Natural killer cell treated with Interleukin-12 subunit alpha and Interleukin-12 subunit beta and Interleukin-15 and Interleukin-18, amount 100 ng/mL, for 72 hours (primary cell): ENCODE results near the gene NR5A1. TPM values are rescaled to one million over a fixed set of nuclear protein-coding genes. Genes with fewer than 3 reads are reported as not detected.
A peak's percentile ranks its signal among the peaks of the same experiment; 100 is the strongest.

Experiments
- ATAC-seq, 2 donors: fragments of 150-1000 bp; cut with Tn5 transposase in 1 of 2; sonication (Bioruptor Pico), chemical (Tn5 transposase) in 1 of 2; 2 replicates each; pipeline ENCODE4 v1.10.0; 2021
- DNase-seq: peaks from one replicate; pipeline ENCODE4 v3.0.0; 2022; ENCODE audit warnings: low spot score
- H3K27ac Mint-ChIP-seq, 2 donors: 1 replicate in 1 of 2; 2 replicates in 1 of 2; pipeline ENCODE4 v1.8.0; 2022; ENCODE audit warnings: mixed read lengths in 2 of 2, mild to moderate bottlenecking in 1 of 2, moderate library complexity in 1 of 2
- H3K27me3 Mint-ChIP-seq, 2 donors: 1 replicate in 1 of 2; 2 replicates in 1 of 2; pipeline ENCODE4 v1.8.0; 2022; ENCODE audit warnings: mixed read lengths in 2 of 2
- H3K36me3 Mint-ChIP-seq: one replicate; pipeline ENCODE4 v1.8.0; 2022; ENCODE audit warnings: mixed read lengths
- H3K4me1 Mint-ChIP-seq, 2 donors: 1 replicate in 1 of 2; 2 replicates in 1 of 2; pipeline ENCODE4 v1.8.0; 2022; ENCODE audit warnings: low read depth in 2 of 2, mixed read lengths in 2 of 2, mild to moderate bottlenecking in 1 of 2
- H3K4me3 Mint-ChIP-seq: one replicate; pipeline ENCODE4 v1.8.0; 2022; ENCODE audit warnings: mixed read lengths
- H3K9me3 Mint-ChIP-seq: 2 replicates; pipeline ENCODE4 v1.8.0; 2022; ENCODE audit warnings: mixed read lengths
- total RNA-seq, 2 donors: library from RNA; stranded (reverse); gene quantifications; one replicate each; pipeline ENCODE4 v1.2.3, GENCODE V29; 2022

Gene NR5A1
- total RNA-seq, 2 donors from 2014 or later: not detected

- no peak for ATAC-seq
- Mint-ChIP-seq H3K9me3 (no peaks in the 10 kb centered on the region), H3K27me3 (peaks cover 0 to 12% of the 10 kb centered on the region in 2 donors), H3K27ac (no peak within 1 kb of the TSS), H3K4me1 (no peaks in the 10 kb centered on the region), H3K36me3 (no peaks in the 10 kb centered on the region), H3K4me3 (no peak within 1 kb of the TSS)
- DNase-seq: no peak
These were observed 56.8 kb downstream of the NR5A1 start, which contains the start of gene ADGRD2 for GRCh38 chr9:124450241-124450924. ADGRD2 (plus strand) TSS chr9:124450451; CDS start chr9:124451667, 1,216 bp downstream.

DNA sequence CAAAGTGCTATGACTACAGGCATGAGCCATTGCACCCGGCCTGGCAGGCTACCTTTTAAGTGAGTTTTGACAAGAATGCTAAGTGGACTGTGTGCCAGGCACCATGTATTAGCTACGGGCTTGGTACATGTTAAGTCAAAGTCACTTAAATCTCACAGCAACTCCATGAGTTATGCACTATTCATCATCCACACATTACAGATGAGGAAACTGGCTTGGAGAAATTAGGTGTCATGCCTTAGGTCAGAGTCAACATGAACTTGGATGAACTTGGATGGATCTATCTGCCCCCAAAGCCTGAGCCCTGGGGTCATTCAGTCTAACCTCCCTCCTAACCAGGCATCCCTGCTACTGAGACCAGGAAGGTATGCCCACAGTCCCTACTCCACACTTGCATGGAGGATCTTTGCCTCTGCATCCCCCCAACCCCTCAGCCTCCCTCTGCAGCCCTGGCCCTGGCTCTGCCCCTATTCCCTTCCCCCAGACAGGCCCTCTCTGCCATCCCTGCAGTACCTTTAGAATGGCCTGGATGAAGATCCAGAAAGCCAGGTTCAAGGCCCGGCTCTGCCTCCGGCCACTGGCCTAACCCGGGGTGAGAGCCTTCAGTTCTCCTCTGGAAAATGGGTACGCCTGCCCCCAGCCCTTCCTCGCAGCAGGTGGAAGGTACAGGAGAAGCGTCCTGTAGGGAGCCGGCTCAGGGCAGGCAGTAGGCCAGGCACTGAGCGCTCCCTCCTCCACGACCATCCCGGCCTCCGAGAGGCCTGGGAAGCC lies 57.6 kb downstream of the NR5A1 start:
- Mint-ChIP-seq H3K27me3 (peaks cover 0 to 12% of the 10 kb centered on the region in 2 donors), H3K27ac (no peak overlapping the region), H3K4me3 (no peak overlapping the region), H3K4me1 (no peaks in the 10 kb centered on the region), H3K9me3 (no peaks in the 10 kb centered on the region), H3K36me3 (no peaks in the 10 kb centered on the region)
- no peak for ATAC-seq
- DNase-seq: no peak

DNA sequence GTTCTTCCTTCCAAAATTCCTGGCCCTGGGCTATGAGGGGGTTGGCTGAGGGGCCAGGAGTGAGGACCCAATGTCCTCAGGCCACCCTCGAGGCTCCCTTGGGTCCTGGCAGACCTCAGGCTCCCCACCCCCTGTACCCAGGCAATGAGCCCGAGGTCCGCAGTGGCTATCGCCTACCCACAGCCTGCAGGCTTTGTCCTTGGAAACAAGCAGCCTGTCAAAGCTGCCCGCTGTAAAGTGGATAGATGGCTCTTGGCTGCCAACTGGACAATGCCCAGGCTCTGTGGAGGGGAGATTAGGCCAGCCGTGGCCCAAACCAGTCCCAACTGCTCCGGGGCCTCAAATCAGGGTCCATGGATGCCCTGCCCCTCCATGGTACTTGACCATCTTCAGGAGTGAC lies 59.2 kb downstream of the NR5A1 start:
- Mint-ChIP-seq H3K27me3 (peaks cover 0 to 15% of the 10 kb centered on the region in 2 donors), H3K4me3 (no peak overlapping the region), H3K4me1 (no peaks in the 10 kb centered on the region), H3K9me3 (no peaks in the 10 kb centered on the region), H3K36me3 (no peaks in the 10 kb centered on the region), H3K27ac (no peak overlapping the region)
- ATAC-seq: no peak
- DNase-seq: no peak

DNA sequence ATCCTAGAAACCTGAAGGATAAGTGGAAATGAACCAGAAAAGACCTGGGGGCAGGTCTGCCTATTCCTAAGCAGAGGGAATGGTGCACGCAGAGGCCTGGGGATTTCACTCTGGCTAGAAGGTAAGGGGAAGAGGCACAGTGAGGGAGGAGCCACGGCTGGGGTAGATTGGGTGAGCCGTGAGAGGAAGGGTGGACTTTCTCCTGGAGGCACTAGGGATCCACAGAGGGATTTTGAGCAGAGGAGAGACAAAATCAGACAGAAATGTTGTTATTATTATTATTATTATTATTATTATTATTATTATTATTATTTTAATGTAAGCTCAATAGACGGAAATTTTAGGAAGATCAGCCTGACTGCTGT lies 59.9 kb downstream of the NR5A1 start:
- DNase-seq (no peak), ATAC-seq (no peak)
- H3K4me3 Mint-ChIP-seq: no peak overlapping the region
- no peaks in the 10 kb centered on the region for H3K9me3 Mint-ChIP-seq
- no peaks in the 10 kb centered on the region for H3K4me1 Mint-ChIP-seq
- H3K27ac Mint-ChIP-seq: no peak overlapping the region
- H3K27me3 Mint-ChIP-seq: peaks cover 0 to 15% of the 10 kb centered on the region in 2 donors
- no peaks in the 10 kb centered on the region for H3K36me3 Mint-ChIP-seq

DNA sequence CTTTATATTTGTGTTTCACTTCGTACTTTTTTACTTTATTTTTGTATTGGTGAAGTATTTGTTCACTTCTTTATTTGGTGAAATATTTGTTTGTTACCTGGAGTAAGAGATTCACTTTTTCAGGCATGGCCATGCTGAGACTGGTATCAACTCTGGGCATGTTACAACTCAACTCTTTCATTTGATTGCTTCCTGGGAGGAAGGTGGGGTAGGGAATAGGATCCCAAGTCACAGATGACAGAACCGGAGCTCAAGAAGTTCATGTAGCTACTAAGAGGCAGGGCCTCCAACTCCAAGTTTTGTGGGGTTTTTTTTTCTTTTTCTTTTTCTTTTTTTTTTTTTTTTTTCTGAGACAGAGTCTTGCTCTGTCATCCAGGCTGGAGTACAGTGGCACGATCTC lies 63.0 kb downstream of the NR5A1 start:
- no peaks in the 10 kb centered on the region for H3K4me1 Mint-ChIP-seq
- ATAC-seq (no peak), DNase-seq (no peak)
- H3K27ac Mint-ChIP-seq: no peak overlapping the region
- H3K27me3 Mint-ChIP-seq: peaks cover 19 to 23% of the 10 kb centered on the region in 2 donors
- no peak overlapping the region for H3K4me3 Mint-ChIP-seq
- no peaks in the 10 kb centered on the region for H3K36me3 Mint-ChIP-seq
- H3K9me3 Mint-ChIP-seq: no peaks in the 10 kb centered on the region

- H3K9me3 Mint-ChIP-seq: no peaks in the 10 kb centered on the region
- H3K27me3 Mint-ChIP-seq: peaks cover 19 to 22% of the 10 kb centered on the region in 2 donors
- H3K4me1 Mint-ChIP-seq: no peaks in the 10 kb centered on the region
- no peak overlapping the region for H3K27ac Mint-ChIP-seq
- DNase-seq: no peak
- H3K4me3 Mint-ChIP-seq: no peak overlapping the region
- no peak for ATAC-seq
- H3K36me3 Mint-ChIP-seq: no peaks in the 10 kb centered on the region
These were observed 63.6 kb downstream of the NR5A1 start for GRCh38 chr9:124443625-124444024.

DNA sequence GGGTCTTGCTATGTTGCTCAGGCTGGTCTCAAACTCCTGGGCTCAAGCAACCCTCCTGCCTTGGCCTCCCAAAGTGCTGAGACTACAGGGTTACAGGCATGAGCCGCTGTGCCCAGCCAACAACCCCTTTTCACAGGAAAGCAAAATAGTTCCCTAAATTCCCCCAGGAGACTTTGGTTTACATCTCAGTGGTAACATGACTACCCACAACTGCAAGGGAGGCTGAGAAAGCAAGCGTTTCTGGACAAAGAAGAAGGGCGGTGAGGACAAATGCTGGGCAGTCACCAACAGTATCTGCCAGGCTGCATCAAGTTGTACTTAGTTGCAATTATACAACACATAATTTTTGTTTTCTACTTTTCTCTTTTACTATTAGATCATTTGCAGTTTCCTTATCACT lies 64.4 kb downstream of the NR5A1 start:
- H3K4me1 Mint-ChIP-seq: no peaks in the 10 kb centered on the region
- H3K9me3 Mint-ChIP-seq: no peaks in the 10 kb centered on the region
- no peak overlapping the region for H3K4me3 Mint-ChIP-seq
- ATAC-seq: no peak
- H3K27ac Mint-ChIP-seq: no peak overlapping the region
- DNase-seq: no peak
- H3K36me3 Mint-ChIP-seq: no peaks in the 10 kb centered on the region
- peaks cover 17 to 19% of the 10 kb centered on the region in 2 donors for H3K27me3 Mint-ChIP-seq

DNA sequence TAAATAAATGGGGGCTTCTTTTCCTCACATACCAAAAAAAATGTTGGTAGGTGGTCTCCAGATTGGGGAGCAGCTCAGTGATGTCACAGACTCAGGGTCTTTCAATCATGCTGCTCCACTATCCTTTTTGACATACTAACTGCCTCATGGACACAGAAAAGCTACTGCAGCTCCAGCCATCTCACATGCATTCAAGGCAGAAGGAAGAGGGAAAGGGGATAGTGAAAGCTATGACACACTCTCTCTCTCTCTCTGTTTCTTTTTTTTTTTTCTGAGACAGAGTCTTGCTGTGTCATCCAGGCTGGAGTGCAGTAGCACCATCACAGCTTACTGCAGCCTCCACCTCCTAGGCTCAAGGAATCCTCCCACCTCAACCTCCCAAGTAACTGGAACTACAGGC lies 64.8 kb downstream of the NR5A1 start:
- Mint-ChIP-seq H3K36me3 (no peaks in the 10 kb centered on the region), H3K27me3 (peaks cover 17 to 19% of the 10 kb centered on the region in 2 donors), H3K4me1 (no peaks in the 10 kb centered on the region), H3K9me3 (no peaks in the 10 kb centered on the region), H3K27ac (no peak overlapping the region), H3K4me3 (no peak overlapping the region)
- no peak for ATAC-seq
- no peak for DNase-seq

DNA sequence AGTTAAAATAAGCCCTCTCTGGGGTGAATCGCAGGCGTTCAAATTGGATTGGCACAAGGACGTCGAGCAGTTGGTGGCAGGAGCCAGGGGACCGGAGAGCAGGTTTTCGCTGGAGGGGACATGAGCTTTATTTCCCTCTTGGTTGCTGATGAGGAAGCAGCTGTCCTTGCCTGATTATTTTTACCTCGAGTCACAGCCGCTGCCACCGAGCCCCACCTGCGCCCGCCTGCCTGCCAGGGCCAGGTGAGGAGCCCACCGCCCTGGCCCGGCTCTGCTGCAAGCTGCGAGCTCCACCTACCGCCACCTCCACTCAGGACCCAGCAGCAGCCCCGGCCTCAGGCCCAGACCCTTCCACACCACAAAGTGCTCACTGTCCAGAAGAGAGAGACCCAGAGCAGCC lies 65.9 kb downstream of the NR5A1 start:
- DNase-seq (no peak), ATAC-seq (no peak)
- Mint-ChIP-seq H3K27me3 (peaks cover 17 to 19% of the 10 kb centered on the region in 2 donors), H3K9me3 (no peaks in the 10 kb centered on the region), H3K4me1 (no peaks in the 10 kb centered on the region), H3K36me3 (no peaks in the 10 kb centered on the region), H3K27ac (no peak overlapping the region), H3K4me3 (no peak overlapping the region)

DNA sequence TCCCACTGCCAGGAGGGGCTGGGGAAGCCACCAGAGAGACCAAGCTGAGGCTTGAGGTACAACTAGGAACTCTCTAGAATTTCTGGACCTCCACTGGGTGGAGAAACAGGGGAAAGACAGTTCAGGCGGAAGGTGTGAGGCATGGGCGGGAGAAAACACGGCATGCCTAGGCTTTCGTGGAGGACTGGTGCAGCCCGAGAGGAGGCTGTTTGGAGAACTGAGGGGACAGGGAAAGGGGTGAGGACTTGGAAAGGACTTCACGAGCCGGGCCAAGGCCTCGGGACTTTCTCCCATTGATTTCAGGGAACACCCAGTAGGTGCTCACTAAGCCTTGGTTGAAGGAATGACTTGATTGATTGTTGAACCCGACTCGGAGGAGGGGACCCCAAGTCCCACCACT lies 66.4 kb downstream of the NR5A1 start:
- H3K4me1 Mint-ChIP-seq: no peaks in the 10 kb centered on the region
- H3K36me3 Mint-ChIP-seq: no peaks in the 10 kb centered on the region
- peaks cover 17 to 19% of the 10 kb centered on the region in 2 donors for H3K27me3 Mint-ChIP-seq
- ATAC-seq (no peak), DNase-seq (no peak)
- no peak overlapping the region for H3K4me3 Mint-ChIP-seq
- H3K9me3 Mint-ChIP-seq: no peaks in the 10 kb centered on the region
- no peak overlapping the region for H3K27ac Mint-ChIP-seq

GRCh38 chr9:124439686-124440243 lies 67.4 kb downstream of the NR5A1 start:
- DNase-seq (no peak), ATAC-seq (peak in 1 of 2 donors; percentile 28)
- Mint-ChIP-seq H3K27ac (no peak overlapping the region), H3K36me3 (no peaks in the 10 kb centered on the region), H3K4me3 (no peak overlapping the region), H3K9me3 (no peaks in the 10 kb centered on the region), H3K27me3 (peaks cover 17 to 19% of the 10 kb centered on the region in 2 donors), H3K4me1 (no peaks in the 10 kb centered on the region)

DNA sequence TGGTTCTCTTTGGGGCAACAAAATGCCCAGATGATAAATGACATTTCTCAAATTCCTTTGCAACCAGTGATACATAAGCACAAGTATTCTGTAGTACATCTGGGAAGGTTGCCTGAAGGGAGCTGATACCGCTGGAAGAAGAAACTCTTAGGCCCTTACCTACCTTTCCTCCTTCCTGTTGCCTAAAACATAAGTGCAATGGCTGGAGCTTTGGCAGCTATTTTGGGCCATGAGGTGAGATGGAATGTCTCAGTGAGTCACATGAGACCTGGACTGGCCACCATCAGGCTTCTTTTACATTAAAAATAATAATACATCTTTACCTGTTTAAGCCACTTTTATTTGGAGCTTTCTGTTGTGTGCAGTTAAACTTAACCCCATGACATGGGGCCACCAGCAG lies 68.1 kb downstream of the NR5A1 start:
- Mint-ChIP-seq H3K9me3 (no peaks in the 10 kb centered on the region), H3K36me3 (no peaks in the 10 kb centered on the region), H3K4me1 (no peaks in the 10 kb centered on the region), H3K4me3 (no peak overlapping the region), H3K27ac (no peak overlapping the region), H3K27me3 (peaks cover 17 to 25% of the 10 kb centered on the region in 2 donors)
- ATAC-seq (no peak), DNase-seq (no peak)

DNA sequence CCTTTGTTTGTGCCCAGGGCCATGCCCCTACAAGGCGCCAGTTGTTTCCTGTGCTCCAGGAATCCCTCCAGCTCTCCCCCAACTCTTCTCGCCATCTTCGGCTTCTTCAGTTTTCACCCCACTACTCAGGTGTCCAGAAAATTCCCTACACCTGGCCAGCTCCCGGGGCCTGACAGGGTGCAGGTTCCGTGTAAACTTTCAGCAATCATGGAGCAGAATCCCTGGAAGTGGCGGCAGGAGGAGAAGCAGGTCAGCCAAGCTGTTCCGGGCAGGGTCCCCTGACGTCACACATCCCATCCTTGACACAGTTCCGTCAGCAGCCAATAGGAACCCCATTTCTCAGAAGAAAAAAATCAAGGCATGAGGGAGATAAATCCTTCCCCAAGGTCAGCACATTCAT lies 69.1 kb downstream of the NR5A1 start:
- Mint-ChIP-seq H3K36me3 (no peaks in the 10 kb centered on the region), H3K27ac (no peak overlapping the region), H3K27me3 (peaks cover 14 to 26% of the 10 kb centered on the region in 2 donors), H3K4me3 (no peak overlapping the region), H3K9me3 (no peaks in the 10 kb centered on the region), H3K4me1 (no peaks in the 10 kb centered on the region)
- ATAC-seq (no peak), DNase-seq (no peak)

DNA sequence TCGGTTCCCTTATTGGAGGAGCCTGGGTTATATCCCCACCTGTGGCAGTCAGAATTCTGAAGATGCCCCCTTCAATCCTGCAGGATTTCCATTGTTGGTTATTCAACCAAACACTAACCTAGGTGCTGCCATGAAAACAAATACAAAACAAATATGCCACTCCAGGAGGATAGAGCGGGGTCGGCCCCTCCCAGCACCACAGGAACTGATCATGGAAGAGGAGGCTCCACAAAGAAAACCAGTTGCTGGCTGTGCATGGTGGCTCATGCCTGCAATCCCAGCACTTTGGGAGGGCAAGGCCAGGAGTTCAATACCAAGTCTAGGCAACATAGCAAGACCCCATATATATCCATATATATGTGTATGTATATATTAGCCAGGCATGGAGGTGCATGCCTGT lies 70.1 kb downstream of the NR5A1 start:
- DNase-seq (no peak), ATAC-seq (no peak)
- Mint-ChIP-seq H3K36me3 (no peaks in the 10 kb centered on the region), H3K27me3 (peaks cover 19 to 36% of the 10 kb centered on the region in 2 donors), H3K4me1 (no peaks in the 10 kb centered on the region), H3K4me3 (no peak overlapping the region), H3K27ac (no peak overlapping the region), H3K9me3 (no peaks in the 10 kb centered on the region)
